HEK293 (cell line): ENCODE data around the gene ASCC2.

Source experiments
- CTCF ChIA-PET: fragments of 350-600 bp; formaldehyde crosslinking; extraction: SDS; loops from one replicate; lab custom pipeline; 2021; ENCODE audit warnings: antibody characterized with exemption; lab: Yijun Ruan, JAX
- POLR2A ChIA-PET: fragments of 300-600 bp; formaldehyde crosslinking; extraction: SDS; loops from one replicate; lab custom pipeline; 2020; ENCODE audit warnings: antibody characterized with exemption, inconsistent platforms; lab: Yijun Ruan, JAX
- H3K27ac ChIP-seq: fragments of 200-500 bp; sonication (Bioruptor generic); 2 replicates; pipeline ENCODE4 v1.5.1; 2014; ENCODE audit warnings: low read depth, low read length, control low read depth, inconsistent platforms; ENCODE audit errors: extremely low read depth
- H3K36me3 ChIP-seq, 2 experiments: fragments of 200-500 bp in 1 of 2; sonication (Bioruptor generic) in 1 of 2; 1 replicate in 1 of 2; 2 replicates in 1 of 2; pipeline ENCODE4 v1.5.1; 2014 to 2017; ENCODE audit warnings: inconsistent platforms in 2 of 2, low read length in 2 of 2; ENCODE audit not compliant: control insufficient read depth in 2 of 2, insufficient read depth in 1 of 2
- H3K4me1 ChIP-seq: fragments of 200-500 bp; sonication (Bioruptor generic); 2 replicates; pipeline ENCODE4 v1.5.1; 2014; ENCODE audit warnings: mild to moderate bottlenecking, low read length, inconsistent platforms; ENCODE audit not compliant: control insufficient read depth, insufficient read depth
- H3K4me3 ChIP-seq: 2 replicates; pipeline ENCODE4 v1.5.1; 2011; ENCODE audit warnings: low read depth, mild to moderate bottlenecking, control low read depth, low read length, moderate library complexity
- H3K9me3 ChIP-seq: fragments of 200-500 bp; sonication (Bioruptor generic); 2 replicates; pipeline ENCODE4 v1.5.1; 2014; ENCODE audit warnings: low read depth, low read length, inconsistent platforms; ENCODE audit not compliant: control insufficient read depth, insufficient read depth
- BCL11A ChIP-seq: fragments of 450-650 bp; formaldehyde crosslinking; IDR thresholded peaks from 2 replicates; pipeline ENCODE4 v1.5.1; 2016; ENCODE audit warnings: low read depth, missing biosample characterization, missing genetic modification characterization
- EGR2 ChIP-seq: fragments of 450-650 bp; formaldehyde crosslinking; IDR thresholded peaks from 2 replicates; pipeline ENCODE4 v1.5.1; 2016; ENCODE audit warnings: low read depth, missing biosample characterization, missing genetic modification characterization
- SETDB1 ChIP-seq: IDR thresholded peaks from one replicate; pipeline ENCODE4 v1.6.1; 2017; ENCODE audit warnings: mild to moderate bottlenecking, low read length, moderate library complexity, mixed read lengths; ENCODE audit not compliant: insufficient read length
- SP7 ChIP-seq: fragments of 450-650 bp; formaldehyde crosslinking; IDR thresholded peaks from 2 replicates; pipeline ENCODE4 v1.5.1; 2016; ENCODE audit warnings: missing biosample characterization, missing genetic modification characterization
- TCF7L2 ChIP-seq: IDR thresholded peaks from 2 replicates; pipeline ENCODE4 v1.6.1; 2011; ENCODE audit warnings: low read depth, mild to moderate bottlenecking, inconsistent platforms, low read length, moderate library complexity, borderline replicate concordance
- YY2 ChIP-seq: fragments of 450-650 bp; formaldehyde crosslinking; IDR thresholded peaks from 2 replicates; pipeline ENCODE4 v1.5.1; 2016; ENCODE audit warnings: missing biosample characterization, missing genetic modification characterization
- ZEB2 ChIP-seq: fragments of 450-650 bp; formaldehyde crosslinking; IDR thresholded peaks from 2 replicates; pipeline ENCODE4 v1.5.1; 2016; ENCODE audit warnings: missing biosample characterization, missing genetic modification characterization
- ZFP3 ChIP-seq: fragments of 450-650 bp; formaldehyde crosslinking; IDR thresholded peaks from 2 replicates; pipeline ENCODE4 v1.5.1; 2016; ENCODE audit warnings: low read depth, missing biosample characterization, missing genetic modification characterization
- ZIC2 ChIP-seq: fragments of 450-650 bp; formaldehyde crosslinking; IDR thresholded peaks from 2 replicates; pipeline ENCODE4 v1.5.1; 2016; ENCODE audit warnings: missing biosample characterization, missing genetic modification characterization
- ZNF211 ChIP-seq: fragments of 450-650 bp; formaldehyde crosslinking; IDR thresholded peaks from 2 replicates; pipeline ENCODE4 v1.5.1; 2016; ENCODE audit warnings: low read depth, missing biosample characterization, missing genetic modification characterization
- ZNF239 ChIP-seq: fragments of 450-650 bp; formaldehyde crosslinking; IDR thresholded peaks from 2 replicates; pipeline ENCODE4 v1.5.1; 2016; ENCODE audit warnings: missing biosample characterization, missing genetic modification characterization
- ZNF26 ChIP-seq: fragments of 450-650 bp; formaldehyde crosslinking; IDR thresholded peaks from 2 replicates; pipeline ENCODE4 v1.5.1; 2016; ENCODE audit warnings: missing biosample characterization, missing genetic modification characterization
- ZNF335 ChIP-seq: fragments of 450-650 bp; formaldehyde crosslinking; conservative IDR thresholded peaks from 2 replicates; pipeline ENCODE4 v1.5.1; 2016; ENCODE audit warnings: missing biosample characterization, missing genetic modification characterization
- ZNF341 ChIP-seq: fragments of 450-650 bp; formaldehyde crosslinking; IDR thresholded peaks from 2 replicates; pipeline ENCODE4; 2016; ENCODE audit warnings: low read depth, missing biosample characterization, missing genetic modification characterization
- ZNF37A ChIP-seq: fragments of 450-650 bp; IDR thresholded peaks from 2 replicates; pipeline ENCODE4 v1.5.1; 2018; ENCODE audit warnings: missing biosample characterization, missing genetic modification characterization
- ZNF416 ChIP-seq: fragments of 450-650 bp; formaldehyde crosslinking; IDR thresholded peaks from 2 replicates; pipeline ENCODE4 v1.5.1; 2016; ENCODE audit warnings: missing biosample characterization, missing genetic modification characterization
- ZNF521 ChIP-seq: fragments of 450-650 bp; formaldehyde crosslinking; IDR thresholded peaks from 2 replicates; pipeline ENCODE4 v1.5.1; 2017; ENCODE audit warnings: missing biosample characterization, mild to moderate bottlenecking, missing genetic modification characterization
- ZNF548 ChIP-seq: fragments of 450-650 bp; formaldehyde crosslinking; IDR thresholded peaks from 2 replicates; pipeline ENCODE4 v1.5.1; 2016; ENCODE audit warnings: missing biosample characterization, missing genetic modification characterization
- ZNF776 ChIP-seq: fragments of 450-650 bp; formaldehyde crosslinking; IDR thresholded peaks from 2 replicates; pipeline ENCODE4 v1.5.0; 2017; ENCODE audit warnings: missing biosample characterization, missing genetic modification characterization, borderline replicate concordance
- ZNF837 ChIP-seq: fragments of 450-650 bp; formaldehyde crosslinking; IDR thresholded peaks from 2 replicates; pipeline ENCODE4 v1.5.1; 2016; ENCODE audit warnings: missing biosample characterization, missing genetic modification characterization
- ZSCAN18 ChIP-seq: fragments of 450-650 bp; formaldehyde crosslinking; IDR thresholded peaks from 2 replicates; pipeline ENCODE4 v1.5.1; 2016; ENCODE audit warnings: missing biosample characterization, missing genetic modification characterization
- ZSCAN23 ChIP-seq: fragments of 450-650 bp; formaldehyde crosslinking; IDR thresholded peaks from 2 replicates; pipeline ENCODE4 v1.5.1; 2016; ENCODE audit warnings: missing biosample characterization, missing genetic modification characterization
- ZSCAN30 ChIP-seq: fragments of 450-650 bp; IDR thresholded peaks from 2 replicates; pipeline ENCODE4 v1.5.1; 2018; ENCODE audit warnings: missing biosample characterization, mild to moderate bottlenecking, missing genetic modification characterization, moderate library complexity
- ZXDB ChIP-seq: fragments of 450-650 bp; formaldehyde crosslinking; IDR thresholded peaks from 2 replicates; pipeline ENCODE4 v1.5.1; 2016; ENCODE audit warnings: missing biosample characterization, missing genetic modification characterization
- TF ChIP-seq, protein P1 (sequence below): fragments of 450-650 bp; formaldehyde crosslinking; IDR thresholded peaks from 2 replicates; pipeline ENCODE4 v1.5.1; 2016; ENCODE audit warnings: missing biosample characterization, missing genetic modification characterization

The ASCC2 gene

GRCh38 chr22:29767171-29768051 lies 70.7 kb downstream of the ASCC2 start, which contains the start of gene UQCR10 (continued):
- TF ChIP-seq ZEB2 (tag by site-specific recombination) (peak; percentile 8; the same call in 1 of the 2 replicates), YY2 (peak; percentile 89), SP7 (tag by site-specific recombination) (peak; percentile 57), EGR2 (tag by site-specific recombination) (peak; percentile 60), ZSCAN23 (tag by site-specific recombination) (peak; percentile 73; the same call in 1 of the 2 replicates), ZNF776 (tag by site-specific recombination) (no peak), ZNF37A (0 out of 2 replicates have a peak, but pooled peaks have one; percentile 8), ZNF239 (tag by site-specific recombination) (no peak), ZNF548 (tag by site-specific recombination) (no peak), ZNF521 (tag by site-specific recombination) (no peak), ZNF341 (peak; percentile 67), ZNF26 (tag by site-specific recombination) (no peak), ZNF335 (tag by site-specific recombination) (peak; percentile 85), ZIC2 (tag by site-specific recombination) (peak; percentile 32), ZNF416 (tag by site-specific recombination) (no peak)
- TF ChIP-seq, all 188 proteins: peak for 26

DNA sequence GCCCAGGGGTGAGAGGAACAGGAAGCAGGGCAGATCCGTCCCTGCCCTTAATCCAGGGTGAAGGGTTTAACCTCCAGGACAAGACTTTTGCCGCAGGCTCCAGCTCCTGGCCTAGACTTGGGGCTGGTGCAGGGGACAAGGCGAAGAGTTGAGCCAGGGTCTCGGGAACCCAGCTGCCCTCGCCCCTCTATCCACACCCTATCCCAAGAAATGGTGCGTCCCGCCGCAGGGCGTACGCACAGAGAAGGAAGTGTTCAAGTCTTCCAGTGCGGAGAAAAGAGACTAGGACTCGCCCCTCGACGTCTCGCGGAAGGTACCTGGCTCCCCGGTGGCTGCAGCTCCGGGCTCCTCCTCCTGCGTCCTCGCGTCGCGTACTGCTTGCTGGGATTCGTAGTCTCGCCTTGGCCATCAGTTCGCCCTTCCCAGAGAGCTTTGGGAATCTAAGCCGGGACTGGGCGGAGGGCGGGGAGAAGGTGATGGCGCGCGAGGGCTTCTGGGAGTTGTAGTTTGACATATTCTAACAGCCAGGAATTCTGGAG lies 71.4 kb downstream of the ASCC2 start, which contains the start of gene ZMAT5:
Gene ZMAT5, minus strand, starts transcription at position 376 of the 539 bp plus-strand sequence. CDS start 18,463 bp downstream, outside the sequence.
- no peaks in the 10 kb centered on the region for H3K9me3 ChIP-seq
- H3K4me3 ChIP-seq = peak within 1 kb of the TSS; percentile 80
- H3K27ac ChIP-seq = peak within 1 kb of the TSS; percentile 87
- POLR2A ChIA-PET = interaction anchor here (0.6 to 1.5 kb wide), 19 partner anchors 8 to 658 kb away, joined by 3 to 7 read pairs (median 4); partner anchors contain the start of genes CCDC157, MTMR3, SF3A1 and THOC5
- H3K4me1 ChIP-seq = peaks cover 2% of the 10 kb centered on the region; the same call in 1 of the 2 replicates
- CTCF ChIA-PET = interaction anchor here (1.0 to 1.7 kb wide), 4 partner anchors 137 to 322 kb away, joined by 3 to 7 read pairs (median 6); no protein-coding TSS in a partner anchor
- H3K36me3 ChIP-seq = peaks cover 11 to 32% of the 10 kb centered on the region in 2 experiments
- TF ChIP-seq ZXDB (tag by site-specific recombination) = peak; percentile 100
- TF ChIP-seq ZNF211 = no peak
- no peak for TF ChIP-seq BCL11A (tag by site-specific recombination)
- no peak for TF ChIP-seq ZSCAN18
- TF ChIP-seq SETDB1 = no peak
- no peak for TF ChIP-seq ZNF837 (tag by site-specific recombination)
- no peak for TF ChIP-seq ZFP3
- no peak for TF ChIP-seq ZSCAN30
- TF ChIP-seq TCF7L2 = no peak
- TF ChIP-seq, protein P1, sequence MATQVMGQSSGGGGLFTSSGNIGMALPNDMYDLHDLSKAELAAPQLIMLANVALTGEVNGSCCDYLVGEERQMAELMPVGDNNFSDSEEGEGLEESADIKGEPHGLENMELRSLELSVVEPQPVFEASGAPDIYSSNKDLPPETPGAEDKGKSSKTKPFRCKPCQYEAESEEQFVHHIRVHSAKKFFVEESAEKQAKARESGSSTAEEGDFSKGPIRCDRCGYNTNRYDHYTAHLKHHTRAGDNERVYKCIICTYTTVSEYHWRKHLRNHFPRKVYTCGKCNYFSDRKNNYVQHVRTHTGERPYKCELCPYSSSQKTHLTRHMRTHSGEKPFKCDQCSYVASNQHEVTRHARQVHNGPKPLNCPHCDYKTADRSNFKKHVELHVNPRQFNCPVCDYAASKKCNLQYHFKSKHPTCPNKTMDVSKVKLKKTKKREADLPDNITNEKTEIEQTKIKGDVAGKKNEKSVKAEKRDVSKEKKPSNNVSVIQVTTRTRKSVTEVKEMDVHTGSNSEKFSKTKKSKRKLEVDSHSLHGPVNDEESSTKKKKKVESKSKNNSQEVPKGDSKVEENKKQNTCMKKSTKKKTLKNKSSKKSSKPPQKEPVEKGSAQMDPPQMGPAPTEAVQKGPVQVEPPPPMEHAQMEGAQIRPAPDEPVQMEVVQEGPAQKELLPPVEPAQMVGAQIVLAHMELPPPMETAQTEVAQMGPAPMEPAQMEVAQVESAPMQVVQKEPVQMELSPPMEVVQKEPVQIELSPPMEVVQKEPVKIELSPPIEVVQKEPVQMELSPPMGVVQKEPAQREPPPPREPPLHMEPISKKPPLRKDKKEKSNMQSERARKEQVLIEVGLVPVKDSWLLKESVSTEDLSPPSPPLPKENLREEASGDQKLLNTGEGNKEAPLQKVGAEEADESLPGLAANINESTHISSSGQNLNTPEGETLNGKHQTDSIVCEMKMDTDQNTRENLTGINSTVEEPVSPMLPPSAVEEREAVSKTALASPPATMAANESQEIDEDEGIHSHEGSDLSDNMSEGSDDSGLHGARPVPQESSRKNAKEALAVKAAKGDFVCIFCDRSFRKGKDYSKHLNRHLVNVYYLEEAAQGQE (tag by site-specific recombination) = no peak
